ENCODE data around the gene ZSWIM4.

GRCh38 chr19:13873834-13874515 lies 78.7 kb downstream of the ZSWIM4 start:
- TF ChIP-seq CTCF (IDR thresholded peaks at IDR 0.05) = no peak
- no peak for TF ChIP-seq POLR2A (IDR thresholded peaks at IDR 0.05)
- no peak for TF ChIP-seq EP300 (IDR thresholded peaks at IDR 0.05)
- TF ChIP-seq POLR2AphosphoS5 (IDR thresholded peaks at IDR 0.05) = no peak

Data from upper lobe of left lung (tissue), 4 donors.